GM19193 (cell line): ENCODE data around the gene CSNK1A1L.

Experiments
- POLR2A ChIP-seq: IDR thresholded peaks from 4 replicates; pipeline ENCODE4 v1.6.1; 2011; ENCODE audit not compliant: insufficient read depth, insufficient read length; ENCODE audit errors: extremely low read depth

Gene CSNK1A1L

DNA sequence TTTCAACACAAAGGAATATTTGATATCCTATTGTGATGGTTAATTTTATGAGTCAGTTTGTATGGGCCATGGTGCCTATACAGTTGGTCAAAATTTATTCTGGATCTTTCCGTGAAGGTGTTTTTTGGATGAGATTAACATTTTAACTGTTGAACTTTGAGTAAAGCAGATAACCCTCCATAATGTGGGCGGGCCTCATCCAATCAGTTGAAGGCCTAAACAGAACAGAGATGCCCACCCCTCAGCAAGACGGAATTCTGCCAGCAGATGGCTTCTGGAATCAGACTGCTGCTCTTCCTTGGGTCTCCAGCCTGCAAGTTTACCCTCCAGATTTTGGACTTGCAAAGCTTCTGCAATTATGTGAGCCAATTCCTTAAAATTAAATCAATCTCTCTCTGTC, 16.0 kb downstream of the CSNK1A1L start:
- TF ChIP-seq POLR2A = no peak

DNA sequence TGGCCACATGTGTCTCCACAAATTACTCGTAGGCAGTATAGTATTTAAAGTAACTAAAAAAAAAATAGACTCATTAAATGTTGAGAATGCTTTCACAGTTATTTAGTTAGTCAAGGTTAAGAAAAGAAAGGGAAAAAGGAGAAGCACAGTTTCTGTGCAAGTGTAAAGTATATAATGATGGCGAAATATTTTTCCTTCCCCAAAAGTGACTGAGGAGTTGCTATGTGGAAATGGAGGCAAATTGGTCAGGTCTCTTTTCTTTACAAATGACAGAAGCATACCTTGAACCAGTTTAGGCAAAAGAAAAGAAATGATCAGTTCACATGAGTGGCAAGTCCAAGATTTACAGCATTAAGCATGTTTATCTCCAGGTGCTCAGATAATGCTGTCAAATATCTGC, 18.0 kb downstream of the CSNK1A1L start:
- no peak for TF ChIP-seq POLR2A

DNA sequence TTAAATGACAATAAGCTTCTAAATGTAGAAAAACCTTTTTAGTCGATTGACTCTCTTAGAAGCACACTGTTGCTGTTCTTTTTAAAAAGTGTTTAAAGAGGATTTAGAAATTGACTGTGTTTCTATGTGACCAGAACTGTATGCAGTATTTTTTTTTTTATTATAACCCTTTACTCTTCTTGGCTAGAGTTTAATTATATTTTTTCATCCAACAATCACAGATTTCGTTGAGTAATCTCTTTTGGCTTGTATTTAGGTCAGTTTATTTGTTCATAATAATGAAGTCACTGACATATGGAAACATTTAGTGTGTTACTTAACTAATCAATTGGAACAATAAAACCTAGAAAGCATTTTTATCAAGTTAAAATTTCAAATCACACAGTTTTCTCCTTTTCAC, 19.9 kb downstream of the CSNK1A1L start:
- no peak for TF ChIP-seq POLR2A

DNA sequence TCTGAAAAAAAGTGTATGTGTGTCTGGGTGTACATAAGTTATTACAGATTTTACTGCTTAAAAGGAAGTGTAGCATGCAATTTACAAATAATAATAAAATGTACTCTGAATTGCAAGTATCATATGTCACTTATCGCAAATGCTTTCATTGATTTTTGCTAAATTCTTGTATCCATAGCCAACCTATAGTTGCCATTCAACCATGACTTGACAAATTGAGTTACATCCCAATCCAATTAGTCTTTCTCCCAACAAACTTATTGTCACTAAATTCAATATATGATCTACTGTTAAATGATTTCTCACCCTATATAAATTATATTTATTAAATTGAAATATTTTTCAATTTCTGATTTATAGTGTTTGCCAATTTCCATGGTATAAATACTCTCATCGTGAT, 28.6 kb downstream of the CSNK1A1L start:
- TF ChIP-seq POLR2A = no peak

DNA sequence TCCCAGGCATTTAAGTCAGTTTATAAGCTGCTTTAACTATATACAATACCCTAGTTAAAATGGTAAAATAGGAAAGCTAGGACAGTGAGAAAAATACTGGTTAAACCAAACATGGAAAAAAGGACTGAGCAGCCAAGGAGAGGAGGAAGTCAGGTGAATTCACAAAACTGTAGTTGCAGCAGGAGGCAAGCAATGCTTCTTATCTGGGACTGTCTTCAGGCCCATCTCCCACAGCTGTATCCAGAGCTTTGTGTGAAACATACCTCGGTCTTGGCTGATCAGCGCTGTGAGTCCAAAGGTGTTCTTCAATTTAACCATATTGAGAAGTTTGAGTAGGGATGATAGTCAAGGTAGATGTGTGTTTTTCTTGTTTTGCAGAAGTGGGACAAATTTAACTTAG, 30.3 kb downstream of the CSNK1A1L start:
- TF ChIP-seq POLR2A = no peak

DNA sequence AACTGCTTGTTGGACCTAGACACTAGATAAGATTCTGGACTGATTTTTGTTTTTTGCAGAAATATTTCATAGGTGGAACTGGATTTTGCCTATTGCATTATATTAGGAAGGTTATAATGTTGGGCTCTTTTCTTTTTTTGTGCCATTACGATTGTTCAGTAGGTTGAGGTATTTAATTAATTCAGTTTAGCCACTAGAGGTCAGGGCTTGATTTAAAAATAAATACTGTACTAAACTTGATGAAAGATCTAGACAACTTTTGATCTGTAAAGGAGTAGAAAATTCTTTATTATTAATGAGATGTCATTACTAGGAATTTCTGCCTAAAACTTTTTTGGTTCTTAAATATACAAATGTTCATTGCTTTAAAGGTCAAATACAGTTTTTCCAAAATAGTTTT, 30.8 kb downstream of the CSNK1A1L start:
- TF ChIP-seq POLR2A = no peak

DNA sequence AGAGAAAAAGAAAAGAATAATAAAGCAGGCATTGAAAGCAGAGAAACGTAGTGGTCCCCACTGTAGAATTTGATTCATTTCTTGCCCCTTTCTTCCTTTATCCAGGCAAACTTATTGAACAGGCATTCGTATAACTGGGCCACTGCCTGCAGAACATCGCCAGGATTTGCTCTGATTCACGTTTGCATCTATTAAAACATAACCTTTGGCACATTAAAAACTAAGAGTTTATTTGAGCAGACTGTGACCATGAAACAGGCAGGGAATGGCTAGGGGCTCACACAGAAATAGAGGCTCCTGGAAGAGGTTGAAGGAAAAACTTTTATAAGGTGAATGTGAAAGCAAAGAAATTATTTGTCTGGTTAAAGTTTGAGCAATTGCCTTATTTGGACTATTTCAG, 33.4 kb downstream of the CSNK1A1L start:
- TF ChIP-seq POLR2A = no peak

DNA sequence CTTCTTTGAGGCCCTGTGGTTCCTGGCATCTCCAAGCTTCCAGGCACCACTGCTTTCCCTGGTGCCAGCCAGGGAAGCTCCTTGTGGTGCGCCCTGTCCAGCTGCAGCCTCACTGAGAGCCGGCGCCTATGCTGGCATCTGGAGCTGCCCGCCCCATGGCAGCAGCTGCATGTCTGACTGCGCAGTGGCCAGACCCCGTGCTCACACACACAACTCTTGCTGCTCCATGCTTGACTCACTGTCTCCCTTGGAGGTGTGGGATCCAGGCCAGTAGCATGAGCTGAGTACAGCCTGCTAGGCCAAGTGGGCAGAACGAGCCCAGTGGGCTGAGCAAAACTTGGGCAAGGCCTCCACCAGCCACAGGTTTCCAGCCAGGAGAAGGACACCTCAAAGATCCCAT, 34.5 kb downstream of the CSNK1A1L start:
- no peak for TF ChIP-seq POLR2A

DNA sequence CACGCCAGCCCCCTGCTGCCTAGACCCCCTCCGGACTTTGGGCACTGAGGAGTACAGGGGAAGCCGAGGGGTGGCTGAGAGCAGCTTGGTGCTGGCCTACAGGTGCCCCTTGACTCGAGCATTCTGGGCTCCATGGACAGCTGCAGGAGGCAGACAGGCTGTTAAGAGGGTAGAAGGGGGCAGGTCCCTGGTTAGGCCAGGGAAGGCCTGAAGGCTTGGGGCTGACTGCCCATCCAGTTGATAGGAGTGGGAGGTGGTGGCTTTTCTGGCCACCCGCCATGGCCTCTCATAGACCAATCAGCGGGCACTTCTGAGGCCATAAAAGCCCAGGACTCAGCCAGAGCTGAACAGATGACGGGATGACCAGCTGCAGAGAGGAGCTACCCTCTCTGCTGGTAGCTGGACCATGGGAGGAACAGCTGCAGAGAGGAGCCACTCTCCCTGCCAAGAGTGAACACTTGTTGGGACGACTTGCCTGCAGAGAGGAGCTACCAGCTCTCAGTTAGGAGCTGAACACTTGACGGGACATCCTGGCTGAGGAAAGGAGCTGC, 35.2 kb downstream of the CSNK1A1L start:
- no peak for TF ChIP-seq POLR2A

DNA sequence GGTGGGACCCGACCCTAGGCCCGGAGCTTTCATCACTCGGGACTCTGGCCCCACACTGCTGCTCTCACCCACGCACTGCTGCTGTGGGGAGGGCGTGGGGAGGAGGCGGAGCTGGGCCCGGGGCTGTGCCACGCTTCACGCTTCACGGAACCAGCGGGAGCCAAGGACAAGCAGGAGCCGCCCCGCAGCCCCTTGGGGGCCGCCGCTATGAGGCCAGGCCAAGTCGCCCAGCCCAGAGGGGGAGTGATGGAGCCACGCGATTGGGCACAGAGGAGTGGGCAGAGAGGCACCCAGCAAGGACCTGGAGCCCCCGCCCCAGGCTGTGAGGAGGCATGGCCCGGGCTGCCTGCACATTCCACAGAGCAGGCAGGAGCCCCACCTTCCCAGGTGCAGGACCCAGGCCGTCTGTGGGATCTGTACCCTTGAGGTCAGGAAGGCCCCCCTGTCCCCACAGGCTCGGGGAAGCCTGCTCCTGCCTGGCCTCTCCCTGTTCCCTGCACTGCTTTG, 35.8 kb downstream of the CSNK1A1L start:
- no peak for TF ChIP-seq POLR2A

DNA sequence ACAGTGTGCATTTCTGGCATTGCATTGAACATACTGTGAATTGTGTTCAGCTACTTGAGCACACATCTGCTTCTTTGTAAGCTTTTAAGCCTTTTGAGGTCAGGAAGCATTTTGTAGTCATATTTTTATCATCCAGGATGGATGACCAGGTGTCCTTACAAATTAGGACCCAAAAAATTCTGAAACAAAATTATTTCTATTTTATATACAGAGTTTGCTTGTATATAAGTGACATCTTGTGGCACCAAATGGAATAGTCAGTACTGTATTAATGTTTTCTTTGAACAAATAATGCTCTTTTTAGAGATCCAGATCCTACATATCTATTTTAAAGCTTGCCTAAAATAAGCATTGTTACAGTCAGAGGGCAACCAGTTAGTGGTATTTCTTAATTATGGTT, 36.5 kb downstream of the CSNK1A1L start:
- TF ChIP-seq POLR2A = no peak

DNA sequence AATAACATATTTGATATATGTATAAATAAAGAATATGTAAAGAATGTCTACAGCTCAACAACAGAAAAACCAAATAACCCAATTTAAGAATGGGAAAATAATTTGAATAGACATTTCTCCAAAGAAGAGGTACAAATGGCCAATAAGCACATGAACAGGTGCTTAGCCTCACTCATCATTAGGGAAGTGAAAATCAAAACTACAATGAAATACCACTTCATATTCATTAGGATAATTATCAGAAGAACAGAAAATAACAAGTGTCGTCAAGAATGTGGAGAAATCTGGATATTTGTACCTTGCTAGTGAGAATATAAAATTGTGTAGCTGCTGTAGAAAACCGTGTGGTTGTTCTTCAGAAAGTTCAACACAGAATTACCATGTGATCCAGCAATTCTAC, 37.6 kb downstream of the CSNK1A1L start:
- TF ChIP-seq POLR2A = no peak

DNA sequence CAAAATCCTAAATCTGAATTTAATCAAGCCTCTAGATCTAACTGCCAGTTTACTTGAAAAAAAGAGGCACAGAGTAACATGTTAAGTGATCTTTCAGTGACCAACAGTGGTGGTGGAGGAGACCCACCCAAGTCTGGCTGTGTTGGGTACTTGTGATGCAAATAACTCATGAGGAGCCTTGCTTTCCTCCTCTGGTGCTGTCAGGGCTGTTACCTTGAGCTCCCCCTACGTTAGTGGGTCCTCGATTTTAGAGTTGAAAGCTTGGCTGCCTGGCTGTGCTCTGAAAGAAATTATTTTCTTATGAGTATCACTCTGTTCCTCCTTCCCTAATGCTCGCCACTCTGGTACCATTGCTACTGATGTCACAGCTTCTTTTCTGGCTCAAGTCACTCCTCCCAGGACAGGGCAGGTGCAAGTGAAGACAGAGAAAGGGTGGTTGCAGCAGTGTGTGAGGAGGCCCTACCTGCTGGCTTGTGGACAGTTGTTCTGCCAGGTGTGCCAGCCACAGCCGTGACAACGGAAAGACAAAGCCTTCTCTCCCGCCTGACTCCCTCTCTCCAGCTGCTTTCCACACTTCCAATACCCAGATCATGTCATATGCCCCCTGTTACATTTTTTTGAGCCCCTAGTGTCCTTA, 39.5 kb downstream of the CSNK1A1L start:
- no peak for TF ChIP-seq POLR2A

DNA sequence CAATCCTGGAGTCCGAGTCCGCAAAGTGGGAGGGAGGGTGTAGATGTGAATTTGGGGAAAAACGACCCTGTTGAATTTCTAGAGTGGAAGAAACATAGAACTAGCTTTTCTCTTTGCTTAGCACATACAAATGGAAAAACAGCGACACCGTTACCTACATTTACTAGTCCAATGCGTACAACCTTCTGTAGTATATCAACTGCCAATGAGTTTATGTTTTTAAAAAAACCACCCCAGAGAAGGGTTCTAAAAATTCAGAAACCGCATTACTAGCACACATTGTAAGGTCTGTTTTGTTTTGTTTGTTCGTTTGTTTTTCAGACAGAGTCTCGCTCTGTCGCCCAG, 45.6 kb downstream of the CSNK1A1L start:
- TF ChIP-seq POLR2A = no peak

DNA sequence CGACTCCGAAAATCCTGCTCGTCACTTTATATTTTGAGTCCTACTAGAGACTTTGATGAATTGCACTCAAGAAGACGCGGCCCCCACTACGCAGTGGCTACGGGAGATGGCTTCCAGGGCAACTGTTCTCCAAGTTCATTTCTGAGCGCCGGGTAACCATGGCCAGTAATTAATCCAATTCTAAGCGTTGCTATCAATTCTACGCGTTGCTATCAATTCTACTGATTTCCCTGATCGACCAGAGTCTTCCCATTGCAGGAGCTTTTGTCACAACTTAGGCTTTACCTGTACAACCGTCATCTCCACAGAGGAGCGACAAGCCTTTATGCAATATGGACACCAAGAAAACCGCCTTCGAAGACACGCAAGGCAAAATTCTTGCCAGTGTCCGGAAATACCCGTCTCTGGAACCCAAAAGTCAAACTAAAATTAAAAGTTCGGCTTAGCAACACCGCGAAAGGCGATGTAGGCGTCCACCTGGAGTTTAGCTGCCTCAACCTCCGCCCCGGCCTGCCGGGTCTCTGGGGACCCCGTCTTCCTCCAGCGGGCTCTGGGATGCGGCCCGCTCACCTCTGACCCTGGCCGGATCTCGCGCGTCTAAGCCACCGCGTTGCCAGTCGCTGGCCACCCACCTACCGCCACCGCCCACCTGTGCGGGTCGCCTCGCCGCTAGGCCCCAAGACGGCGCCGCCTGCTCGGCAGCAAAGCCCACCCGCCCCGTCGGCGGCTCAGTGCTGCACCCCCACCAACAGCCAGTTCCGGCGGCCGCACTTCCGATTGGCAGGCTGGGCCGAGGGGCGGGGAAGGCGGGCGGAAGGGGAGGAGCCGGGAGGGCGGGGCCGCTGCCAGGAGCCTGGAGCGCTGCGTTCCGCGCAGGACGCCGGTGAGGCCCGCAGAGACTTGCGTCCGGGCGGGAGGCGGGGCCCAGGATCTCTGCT, 46.3 kb downstream of the CSNK1A1L start, which contains the start of gene SUPT20H:
SUPT20H (minus strand) TSS at position 779 of the 938 bp plus-strand sequence. CDS start 8,198 bp downstream, outside the sequence.
- TF ChIP-seq POLR2A = peak; percentile 84
